CD14-positive monocyte (primary cell): ENCODE measurements around the gene ARID1B. TPM values are rescaled to one million over a fixed set of nuclear protein-coding genes. Genes with fewer than 3 reads are reported as not detected.
A peak's percentile ranks its signal among the peaks of the same experiment; 100 is the strongest.

Experiments used
- DNase-seq, 3 donors: peaks; one replicate each; pipeline ENCODE4 v3.0.0-alpha.2; 2011 to 2022
- H2AFZ ChIP-seq: 2 replicates; pipeline ENCODE4 v1.6.0; 2012; ENCODE audit warnings: mild to moderate bottlenecking, low read depth, low read length, inconsistent platforms; ENCODE audit not compliant: insufficient read depth, poor library complexity, severe bottlenecking
- H3K27ac ChIP-seq, 2 donors: 1 replicate in 1 of 2; 2 replicates in 1 of 2; pipeline ENCODE4 v1.5.1; 2012 to 2013; ENCODE audit warnings: low read length in 2 of 2, control low read depth in 1 of 2, inconsistent platforms in 1 of 2, low read depth in 1 of 2, mild to moderate bottlenecking in 1 of 2
- H3K27me3 ChIP-seq, 2 donors: one replicate each; pipeline versions ENCODE4 v1.6.0 to v1.6.1; 2011 to 2013; ENCODE audit warnings: low read length in 2 of 2; ENCODE audit not compliant: control insufficient read depth in 2 of 2, insufficient read depth in 2 of 2
- H3K36me3 ChIP-seq, 2 donors: replicated peaks in 1 of 2; 1 replicate in 1 of 2; 2 replicates in 1 of 2; pipeline versions ENCODE4 v1.5.1 to v1.6.1; 2012 to 2013; ENCODE audit warnings: low read length in 2 of 2, control low read depth in 1 of 2, inconsistent platforms in 1 of 2, mild to moderate bottlenecking in 1 of 2; ENCODE audit not compliant: insufficient read depth in 2 of 2, control insufficient read depth in 1 of 2
- H3K4me1 ChIP-seq, 2 donors: 1 replicate in 1 of 2; 2 replicates in 1 of 2; pipeline versions ENCODE4 v1.5.1 to v1.6.1; 2012 to 2013; ENCODE audit warnings: low read length in 2 of 2, control low read depth in 1 of 2, inconsistent platforms in 1 of 2, mild to moderate bottlenecking in 1 of 2, moderate library complexity in 1 of 2; ENCODE audit not compliant: insufficient read depth in 2 of 2, control insufficient read depth in 1 of 2
- H3K4me2 ChIP-seq: replicated peaks from 2 replicates; pipeline ENCODE3; 2012; ENCODE audit warnings: low read length, moderate library complexity, mild to moderate bottlenecking; ENCODE audit not compliant: poor library complexity, severe bottlenecking; ENCODE audit errors: extremely low read depth
- H3K4me3 ChIP-seq, 3 experiments: fragments of 200-600 bp in 1 of 3; sonication (generic) in 1 of 3; replicated peaks in 1 of 3; 1 replicate in 2 of 3; 2 replicates in 1 of 3; pipeline ENCODE4 v1.5.1; 2011 to 2013; ENCODE audit warnings: low read length in 3 of 3, mild to moderate bottlenecking in 3 of 3, control low read depth in 2 of 3, low read depth in 2 of 3, inconsistent platforms in 1 of 3, moderate library complexity in 1 of 3
- H3K79me2 ChIP-seq: 2 replicates; pipeline ENCODE4 v1.6.0; 2012; ENCODE audit warnings: mild to moderate bottlenecking, control low read depth, inconsistent platforms, low read length, moderate library complexity; ENCODE audit not compliant: insufficient read depth
- H3K9ac ChIP-seq: 2 replicates; pipeline ENCODE4 v1.6.0; 2017; ENCODE audit warnings: low read length, mild to moderate bottlenecking; ENCODE audit not compliant: insufficient read depth, poor library complexity, severe bottlenecking
- H3K9me3 ChIP-seq, 2 donors: replicated peaks in 1 of 2; 1 replicate in 1 of 2; 2 replicates in 1 of 2; pipeline versions ENCODE4 v1.5.1 to v1.6.1; 2012 to 2013; ENCODE audit warnings: low read length in 2 of 2, control low read depth in 1 of 2; ENCODE audit not compliant: control insufficient read depth in 1 of 2, insufficient read depth in 1 of 2
- H4K20me1 ChIP-seq: 2 replicates; pipeline ENCODE4 v1.6.0; 2012; ENCODE audit warnings: mild to moderate bottlenecking, low read length, control low read depth, moderate library complexity; ENCODE audit not compliant: insufficient read depth
- H3K27ac Mint-ChIP-seq, 7 donors: one replicate each; pipeline ENCODE4 v1.8.0; 2020; ENCODE audit warnings: mild to moderate bottlenecking in 7 of 7, mixed read lengths in 7 of 7, moderate library complexity in 6 of 7, inconsistent platforms in 2 of 7
- H3K27me3 Mint-ChIP-seq, 3 donors: one replicate each; pipeline ENCODE4 v1.8.0; 2021 to 2022; ENCODE audit warnings: low read depth in 3 of 3, mild to moderate bottlenecking in 3 of 3, mixed read lengths in 3 of 3, moderate library complexity in 3 of 3, inconsistent platforms in 1 of 3
- H3K36me3 Mint-ChIP-seq, 2 donors: one replicate each; pipeline ENCODE4 v1.8.0; 2020; ENCODE audit warnings: mixed read lengths in 2 of 2, inconsistent platforms in 1 of 2, mild to moderate bottlenecking in 1 of 2
- H3K4me1 Mint-ChIP-seq: one replicate; pipeline ENCODE4 v1.8.0; 2020; ENCODE audit warnings: mild to moderate bottlenecking, mixed read lengths
- H3K4me3 Mint-ChIP-seq, 2 donors: one replicate each; pipeline ENCODE4 v1.8.0; 2020; ENCODE audit warnings: mild to moderate bottlenecking in 2 of 2, mixed read lengths in 2 of 2, moderate library complexity in 1 of 2
- H3K9me3 Mint-ChIP-seq, 7 donors: one replicate each; pipeline ENCODE4 v1.8.0; 2020 to 2022; ENCODE audit warnings: mixed read lengths in 7 of 7, mild to moderate bottlenecking in 6 of 7, moderate library complexity in 6 of 7, inconsistent platforms in 2 of 7
- WGBS: methylation state at CpG from one replicate; pipeline ENCODE4 v1.1.5; 2013; ENCODE audit warnings: missing lambda C conversion rate; ENCODE audit not compliant: insufficient coverage; 5-methylcytosine and 5-hydroxymethylcytosine counted together
- intact Hi-C, 2 donors: fragments of 100-400 bp; cut with micrococcal nuclease; formaldehyde crosslinking; loops; one replicate each; pipeline versions ENCODE4 v1.15.0 to v1.15.1; 2023
- polyA plus RNA-seq, 3 donors: library from polyadenylated mRNA; depleted of rRNA in 1 of 3; unstranded in 2 of 3; stranded (reverse) in 1 of 3; fragments of 300-500 nt in 2 of 3; fragments of >200 nt in 1 of 3; fragmentation: Illumina TruSeq in 2 of 3; gene quantifications; 1 replicate in 2 of 3; 2 replicates in 1 of 3; pipeline ENCODE4 v1.2.3, GENCODE V29; 2012 to 2021
- TF ChIP-seq, protein P1 (sequence below): fragments of 200-600 bp; IDR thresholded peaks from one replicate; pipeline ENCODE4 v1.8.0; 2022; ENCODE audit warnings: antibody characterized with exemption, mild to moderate bottlenecking

ARID1B gene
- polyA plus RNA-seq, 3 donors: 3.2 to 22.1 (median 3.8) TPM

GRCh38 chr6:157236040-157236725 is 459.0 kb downstream of the ARID1B start:
- intact Hi-C loops: no loop called here
- Histone ChIP-seq H3K79me2 (no peaks in the 10 kb centered on the region), H3K9me3 (peaks cover 0 to 4% of the 10 kb centered on the region in 2 donors), H3K36me3 (no peaks in the 10 kb centered on the region), H2AFZ (peak overlapping the region; percentile 71), H3K4me3 (peak overlapping the region; percentile 18 to 69 (median 37)), H3K9ac (peak overlapping the region; percentile 17), H3K27ac (no peak overlapping the region), H3K27me3 (peaks cover 30 to 48% of the 10 kb centered on the region in 2 donors), H3K4me2 (peak overlapping the region; percentile 73), H3K4me1 (peaks cover 8 to 25% of the 10 kb centered on the region in 2 donors), H4K20me1 (no peaks in the 10 kb centered on the region)
- Mint-ChIP-seq H3K27me3 (peaks cover 47 to 66% (median 56%) of the 10 kb centered on the region in 3 donors), H3K9me3 (peaks cover 0 to 22% (median 3%) of the 10 kb centered on the region in 7 donors), H3K4me3 (peak overlapping the region; percentile 84 to 94), H3K36me3 (peaks cover 0 to 8% of the 10 kb centered on the region in 2 donors), H3K27ac (no peak overlapping the region), H3K4me1 (peaks cover 16% of the 10 kb centered on the region)
- 2% methylated on average over 76 of the region's 76 CpGs for WGBS
- TF ChIP-seq, protein P1, sequence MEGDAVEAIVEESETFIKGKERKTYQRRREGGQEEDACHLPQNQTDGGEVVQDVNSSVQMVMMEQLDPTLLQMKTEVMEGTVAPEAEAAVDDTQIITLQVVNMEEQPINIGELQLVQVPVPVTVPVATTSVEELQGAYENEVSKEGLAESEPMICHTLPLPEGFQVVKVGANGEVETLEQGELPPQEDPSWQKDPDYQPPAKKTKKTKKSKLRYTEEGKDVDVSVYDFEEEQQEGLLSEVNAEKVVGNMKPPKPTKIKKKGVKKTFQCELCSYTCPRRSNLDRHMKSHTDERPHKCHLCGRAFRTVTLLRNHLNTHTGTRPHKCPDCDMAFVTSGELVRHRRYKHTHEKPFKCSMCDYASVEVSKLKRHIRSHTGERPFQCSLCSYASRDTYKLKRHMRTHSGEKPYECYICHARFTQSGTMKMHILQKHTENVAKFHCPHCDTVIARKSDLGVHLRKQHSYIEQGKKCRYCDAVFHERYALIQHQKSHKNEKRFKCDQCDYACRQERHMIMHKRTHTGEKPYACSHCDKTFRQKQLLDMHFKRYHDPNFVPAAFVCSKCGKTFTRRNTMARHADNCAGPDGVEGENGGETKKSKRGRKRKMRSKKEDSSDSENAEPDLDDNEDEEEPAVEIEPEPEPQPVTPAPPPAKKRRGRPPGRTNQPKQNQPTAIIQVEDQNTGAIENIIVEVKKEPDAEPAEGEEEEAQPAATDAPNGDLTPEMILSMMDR: no peak
- DNase-seq: no peak

GRCh38 chr6:157238346-157238745 is 461.2 kb downstream of the ARID1B start:
- Mint-ChIP-seq H3K36me3 (peaks cover 0 to 8% of the 10 kb centered on the region in 2 donors), H3K27ac (no peak overlapping the region), H3K4me3 (no peak overlapping the region), H3K9me3 (peaks cover 0 to 22% (median 5%) of the 10 kb centered on the region in 7 donors), H3K27me3 (peaks cover 49 to 70% (median 54%) of the 10 kb centered on the region in 3 donors), H3K4me1 (peaks cover 16% of the 10 kb centered on the region)
- 92% methylated on average over 2 of the region's 2 CpGs for WGBS
- no peak for DNase-seq
- Histone ChIP-seq H3K27me3 (peaks cover 30 to 47% of the 10 kb centered on the region in 2 donors), H4K20me1 (no peaks in the 10 kb centered on the region), H3K9me3 (peaks cover 0 to 4% of the 10 kb centered on the region in 2 donors), H3K4me1 (peaks cover 8 to 25% of the 10 kb centered on the region in 2 donors), H3K9ac (no peak overlapping the region), H3K4me2 (no peak overlapping the region), H3K36me3 (no peaks in the 10 kb centered on the region), H3K4me3 (no peak overlapping the region), H3K79me2 (no peaks in the 10 kb centered on the region), H2AFZ (no peak overlapping the region), H3K27ac (no peak overlapping the region)
- TF ChIP-seq, protein P1: no peak
- intact Hi-C loops: no loop called here
